GM12878 (cell line): ENCODE data around the gene JAKMIP1. TPM values are rescaled to one million over a fixed set of nuclear protein-coding genes. Genes with fewer than 3 reads are reported as not detected.
A peak's percentile ranks its signal among the peaks of the same experiment; 100 is the strongest.

Experiments
- ATAC-seq: fragments of 200-7000 bp; cut with Tn5 transposase; 3 replicates; pipeline ENCODE4 v1.9.1; 2020; ENCODE audit warnings: mild to moderate bottlenecking, moderate library complexity
- BruUV-seq: library from RNA; stranded (reverse); fragments of 400-500 nt; replicated peaks from 2 replicates; lab custom pipeline; 2021; lab: Mats Ljungman, UMichigan
- CTCF ChIA-PET: fragments of 300-600 bp; sonication (Branson Sonifier 250); formaldehyde crosslinking; extraction: SDS; loops from one replicate; lab custom pipeline; 2021; ENCODE audit warnings: inconsistent platforms; lab: Yijun Ruan, JAX
- POLR2A ChIA-PET: fragments of 350-600 bp; formaldehyde crosslinking; extraction: SDS; loops from one replicate; lab custom pipeline; 2021; ENCODE audit warnings: inconsistent platforms; lab: Charles Lee
- RAD21 ChIA-PET: fragments of 300-600 bp; sonication (Branson Sonifier 250); formaldehyde crosslinking; loops from one replicate; lab custom pipeline; 2023; ENCODE audit warnings: antibody characterized with exemption; ENCODE audit not compliant: unreplicated experiment; lab: Charles Lee
- SMC1A ChIA-PET: fragments of 300-600 bp; sonication (Branson Sonifier 250); formaldehyde crosslinking; loops from one replicate; lab custom pipeline; 2023; ENCODE audit not compliant: unreplicated experiment, uncharacterized antibody; lab: Charles Lee
- DNase-seq: peaks from one replicate; pipeline ENCODE4 v3.0.0-alpha.2; 2011; ENCODE audit warnings: low read depth, low spot score
- FAIRE-seq: peaks from 3 replicates; lab custom pipeline; 2011; peaks lifted over from hg19 to GRCh38; lab: Jason Lieb, UNC
- H2AFZ ChIP-seq: 2 replicates; pipeline ENCODE4 v1.6.0; 2011; ENCODE audit warnings: low read depth, low read length, control low read depth; ENCODE audit not compliant: control insufficient read depth
- H3K27ac ChIP-seq: 2 replicates; pipeline ENCODE4 v1.5.1; 2011; ENCODE audit warnings: control low read depth; ENCODE audit not compliant: control insufficient read depth, insufficient read depth
- H3K27me3 ChIP-seq, 2 experiments: replicated peaks in 1 of 2; 2 replicates each; pipeline versions ENCODE4 v1.6.0 to v1.6.1; 2011; ENCODE audit warnings: low read length in 1 of 2; ENCODE audit not compliant: control insufficient read depth in 2 of 2, insufficient read depth in 2 of 2
- H3K36me3 ChIP-seq, 2 experiments: 2 replicates each; pipeline ENCODE4 v1.5.1; 2011; ENCODE audit warnings: low read length in 1 of 2; ENCODE audit not compliant: control insufficient read depth in 2 of 2, insufficient read depth in 2 of 2
- H3K4me1 ChIP-seq: 2 replicates; pipeline ENCODE4 v1.6.1; 2011; ENCODE audit warnings: mild to moderate bottlenecking, low read length, moderate library complexity, mixed read lengths; ENCODE audit not compliant: control insufficient read depth, insufficient read depth
- H3K4me2 ChIP-seq: 2 replicates; pipeline ENCODE4 v1.6.0; 2011; ENCODE audit warnings: control low read depth; ENCODE audit not compliant: control insufficient read depth, insufficient read depth
- H3K4me3 ChIP-seq: fragments of 200-600 bp; sonication (generic); 2 replicates; pipeline ENCODE4 v1.5.1; 2016
- H3K79me2 ChIP-seq: 2 replicates; pipeline ENCODE4 v1.6.0; 2011; ENCODE audit warnings: low read length; ENCODE audit not compliant: control insufficient read depth, insufficient read depth
- H3K9ac ChIP-seq: 2 replicates; pipeline ENCODE4 v1.8.0; 2011; ENCODE audit warnings: low read length, control low read depth, mixed read lengths; ENCODE audit not compliant: control insufficient read depth, insufficient read depth
- H3K9me3 ChIP-seq: replicated peaks from 3 replicates; pipeline ENCODE4 v1.5.1; 2011; ENCODE audit warnings: mild to moderate bottlenecking, low read length; ENCODE audit not compliant: control insufficient read depth, insufficient read depth
- H4K20me1 ChIP-seq: 2 replicates; pipeline ENCODE4 v1.6.0; 2011; ENCODE audit not compliant: control insufficient read depth, insufficient read depth
- ATF3 ChIP-seq: IDR thresholded peaks from 2 replicates; pipeline ENCODE4 v1.6.1; 2011; ENCODE audit warnings: low read depth, mild to moderate bottlenecking, low read length, moderate library complexity, borderline replicate concordance; ENCODE audit errors: extremely low read depth
- BCL11A ChIP-seq: IDR thresholded peaks from 2 replicates; pipeline ENCODE4 v1.6.1; 2011; ENCODE audit warnings: low read depth, low read length
- CBFB ChIP-seq: IDR thresholded peaks from 2 replicates; pipeline ENCODE4 v1.6.1; 2016; ENCODE audit warnings: antibody characterized with exemption, low read depth
- E2F4 ChIP-seq: IDR thresholded peaks from 2 replicates; pipeline ENCODE4 v1.6.1; 2012; ENCODE audit warnings: low read depth, low read length, improper control_type of control experiment
- IRF5 ChIP-seq: fragments of 450-650 bp; IDR thresholded peaks from 2 replicates; pipeline ENCODE4 v1.6.1; 2017; ENCODE audit warnings: borderline replicate concordance
- JUNB ChIP-seq: IDR thresholded peaks from 2 replicates; pipeline ENCODE4 v1.6.1; 2016; ENCODE audit warnings: antibody characterized with exemption, mild to moderate bottlenecking
- POLR2AphosphoS5 ChIP-seq: IDR thresholded peaks from 2 replicates; pipeline ENCODE4 v1.6.1; 2011; ENCODE audit warnings: mild to moderate bottlenecking, low read length, inconsistent platforms
- POU2F2 ChIP-seq: IDR thresholded peaks from 3 replicates; pipeline ENCODE4 v1.6.1; 2011; ENCODE audit warnings: low read depth, mild to moderate bottlenecking, low read length, borderline replicate concordance
- RAD21 ChIP-seq: IDR thresholded peaks from 2 replicates; pipeline ENCODE4 v1.6.1; 2011; ENCODE audit warnings: mild to moderate bottlenecking, low read depth, low read length, moderate library complexity; ENCODE audit not compliant: insufficient read depth
- RUNX3 ChIP-seq: IDR thresholded peaks from 2 replicates; pipeline ENCODE4 v1.6.1; 2012; ENCODE audit warnings: low read length, inconsistent platforms
- SMAD5 ChIP-seq: IDR thresholded peaks from 2 replicates; pipeline ENCODE4 v1.6.1; 2016; ENCODE audit warnings: antibody characterized with exemption, low read depth
- SMC3 ChIP-seq: IDR thresholded peaks from 2 replicates; pipeline ENCODE4 v1.6.1; 2011; ENCODE audit warnings: low read length, improper control_type of control experiment, borderline replicate concordance
- SPI1 ChIP-seq: IDR thresholded peaks from 2 replicates; pipeline ENCODE4 v1.6.1; 2011; ENCODE audit warnings: low read depth, mild to moderate bottlenecking, low read length, moderate library complexity, borderline replicate concordance; ENCODE audit not compliant: insufficient read depth
- SRF ChIP-seq, 2 experiments: IDR thresholded peaks; 2 replicates each; pipeline ENCODE4 v1.6.1; 2011; ENCODE audit warnings: low read depth in 2 of 2, low read length in 2 of 2, mild to moderate bottlenecking in 1 of 2, moderate library complexity in 1 of 2
- SUPT20H ChIP-seq: IDR thresholded peaks from 2 replicates; pipeline ENCODE4 v1.6.1; 2011; ENCODE audit warnings: low read depth, mild to moderate bottlenecking, low read length, moderate library complexity, borderline replicate concordance; ENCODE audit not compliant: control insufficient read depth
- ZBTB4 ChIP-seq: fragments of 450-650 bp; formaldehyde crosslinking; IDR thresholded peaks from 2 replicates; pipeline ENCODE4 v1.4.0; 2022; ENCODE audit warnings: mild to moderate bottlenecking, moderate library complexity
- ZZZ3 ChIP-seq: IDR thresholded peaks from 2 replicates; pipeline ENCODE4 v1.6.1; 2011; ENCODE audit warnings: low read depth; ENCODE audit not compliant: control insufficient read depth, insufficient read length
- WGBS: methylation state at CpG from one replicate; pipeline ENCODE4 v1.1.6; 2016; ENCODE audit warnings: low lambda C conversion rate; ENCODE audit not compliant: insufficient replicate concordance, insufficient coverage; ENCODE audit errors: missing lambda C conversion rate; 5-methylcytosine and 5-hydroxymethylcytosine counted together
- in situ Hi-C: fragments of 300-500 bp; cut with MboI; formaldehyde crosslinking; loops from 9 replicates; pipeline ENCODE4 v1.14.3; 2018; ENCODE audit warnings: mixed read lengths
- intact Hi-C: fragments of 100-400 bp; cut with micrococcal nuclease; formaldehyde crosslinking; loops from one replicate; pipeline ENCODE4 v1.14.2; 2022; ENCODE audit not compliant: unreplicated experiment
- polyA plus RNA-seq, 11 experiments: library from polyadenylated mRNA; depleted of rRNA in 4 of 11; unstranded in 6 of 11; stranded (reverse) in 5 of 11; fragments of >200 nt; fragmentation: Nextera tagmentation in 4 of 11; fragmentation: Illumina TruSeq in 1 of 11; extraction: Ambion mirVana in 4 of 11; extraction: Trizol in 1 of 11; gene quantifications; 1 replicate in 1 of 11; 2 replicates in 10 of 11; pipeline versions ENCODE4 v1.2.1 to v1.2.3, GENCODE V29; 2011 to 2016; ENCODE audit warnings: inconsistent platforms in 2 of 11, missing spikeins in 2 of 11, low read depth in 1 of 11
- total RNA-seq, 4 experiments: library from RNA; depleted of rRNA in 3 of 4; stranded (reverse); fragments of >200 nt in 3 of 4; fragmentation: Illumina TruSeq in 1 of 4; extraction: Trizol in 1 of 4; gene quantifications; 2 replicates each; pipeline versions ENCODE4 v1.2.1 to v1.2.3, GENCODE V29; 2013 to 2021

The JAKMIP1 gene
- total and polyA plus RNA-seq, 10 of the 15 experiments (the other 5 are each of a cell fraction or from before 2014, with no cell fraction given): 0.52 to 16.7 (median 12.3) TPM

GRCh38 chr4:6126971-6127745, 73.2 kb downstream of the JAKMIP1 start (continued):
- TF ChIP-seq ZBTB4 (CRISPR knock-in tag): no peak
- TF ChIP-seq SMAD5: no peak
- TF ChIP-seq SMC3: no peak
- TF ChIP-seq CBFB: no peak
- no peak for TF ChIP-seq ZZZ3
- no peak for TF ChIP-seq POU2F2
- TF ChIP-seq RAD21: no peak
- TF ChIP-seq JUNB: no peak

- H3K36me3 ChIP-seq: no peaks in the 10 kb centered on the region
- no peak overlapping the region for H3K4me3 ChIP-seq
- no TSS peak for BruUV-seq
- CTCF ChIA-PET: no interaction called here
- H3K4me2 ChIP-seq: no peak overlapping the region
- in situ Hi-C loops (no loop called here), intact Hi-C loops (no loop called here)
- ATAC-seq (peak; percentile 48), FAIRE-seq (no peak), DNase-seq (no peak)
- H3K27me3 ChIP-seq: no peaks in the 10 kb centered on the region
- SMC1A ChIA-PET: no interaction called here
- no peak overlapping the region for H2AFZ ChIP-seq
- no peaks in the 10 kb centered on the region for H3K4me1 ChIP-seq
- RAD21 ChIA-PET: no interaction called here
- no peaks in the 10 kb centered on the region for H3K79me2 ChIP-seq
- H3K9ac ChIP-seq: no peak overlapping the region
- no peak overlapping the region for H3K27ac ChIP-seq
- WGBS: 32% methylated on average over 5 of the region's 5 CpGs
- no peaks in the 10 kb centered on the region for H3K9me3 ChIP-seq
- H4K20me1 ChIP-seq: no peaks in the 10 kb centered on the region
- POLR2A ChIA-PET: no interaction called here
- TF ChIP-seq ATF3 (no peak), SPI1 (peak; percentile 71; the same call in 1 of the 2 replicates), POLR2AphosphoS5 (no peak), IRF5 (no peak), E2F4 (no peak), RUNX3 (no peak), SUPT20H (no peak), BCL11A (no peak), SRF (IDR thresholded peaks at IDR 0.05; ENCODE audit: low read depth in 2 of 2, low read length in 2 of 2) (0 out of 4 replicates have a peak, but pooled peaks of 1 of the 2 experiments have one; percentile 31)
Measured at GRCh38 chr4:6125103-6125651, 75.2 kb downstream of the JAKMIP1 start.
